GM12874 (cell line): ENCODE results near the gene TAS2R60.

Experiments used
- CTCF ChIP-seq: IDR thresholded peaks from 2 replicates; pipeline ENCODE4 v1.5.1; 2011; ENCODE audit warnings: low read depth, mild to moderate bottlenecking, control low read depth, low read length, moderate library complexity; ENCODE audit not compliant: insufficient read depth

TAS2R60 gene

GRCh38 chr7:143458681-143459080 is 15.4 kb downstream of the TAS2R60 start:
- no peak for TF ChIP-seq CTCF

- no peak for TF ChIP-seq CTCF
Observed at GRCh38 chr7:143459359-143459758, 16.1 kb downstream of the TAS2R60 start.

GRCh38 chr7:143460271-143460979 is 17.2 kb downstream of the TAS2R60 start:
- no peak for TF ChIP-seq CTCF

GRCh38 chr7:143462045-143462444 is 18.8 kb downstream of the TAS2R60 start:
- no peak for TF ChIP-seq CTCF

- TF ChIP-seq CTCF: no peak
Observed at GRCh38 chr7:143463556-143463955, 20.3 kb downstream of the TAS2R60 start.

- no peak for TF ChIP-seq CTCF
Observed at GRCh38 chr7:143463957-143464356, 20.7 kb downstream of the TAS2R60 start.

- no peak for TF ChIP-seq CTCF
Observed at GRCh38 chr7:143467724-143468123, 24.5 kb downstream of the TAS2R60 start.
